ENCODE data around the gene JAG1. TPM values are rescaled to one million over a fixed set of nuclear protein-coding genes. Genes with fewer than 3 reads are reported as not detected.
"Not testable (repeated sequence)": the region's sequence is repeated elsewhere in the genome, so short reads cannot be mapped to it uniquely, and the experiment has no call there.

JAG1 gene
- polyA plus RNA-seq, 3 donors, result 167 to 235 (median 210) TPM

DNA sequence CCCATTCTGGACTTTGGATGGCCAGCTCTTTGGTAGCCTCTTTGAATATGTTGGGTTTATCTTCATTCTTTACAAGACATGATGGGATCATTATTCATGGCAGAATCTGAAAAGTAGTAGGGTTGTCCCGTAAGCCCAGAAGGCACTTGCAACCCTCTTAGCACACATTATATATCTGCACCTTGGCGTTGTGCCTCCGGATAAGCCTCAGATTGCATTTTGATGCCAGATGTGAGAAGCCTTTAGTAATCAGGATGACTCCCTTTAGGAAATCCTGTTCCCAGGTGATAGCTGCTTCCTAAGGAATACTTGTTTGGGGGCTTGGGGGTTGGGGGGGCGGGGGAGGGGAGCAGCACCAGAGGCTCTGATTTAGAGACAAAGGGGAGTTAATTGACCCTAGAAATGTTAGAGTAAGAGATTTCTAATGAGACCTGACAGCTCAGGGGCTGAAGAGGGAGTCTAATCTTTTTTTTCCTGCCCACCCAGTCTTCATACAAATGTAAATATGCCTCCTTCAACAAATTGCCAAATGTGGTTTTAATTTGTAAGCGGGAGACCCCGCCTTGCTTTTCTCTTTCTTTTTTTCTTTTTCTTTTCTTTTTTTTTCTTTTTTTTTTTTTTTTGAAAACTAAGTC, 55.1 kb downstream of the JAG1 start:
- no peak for DNase-seq

DNA sequence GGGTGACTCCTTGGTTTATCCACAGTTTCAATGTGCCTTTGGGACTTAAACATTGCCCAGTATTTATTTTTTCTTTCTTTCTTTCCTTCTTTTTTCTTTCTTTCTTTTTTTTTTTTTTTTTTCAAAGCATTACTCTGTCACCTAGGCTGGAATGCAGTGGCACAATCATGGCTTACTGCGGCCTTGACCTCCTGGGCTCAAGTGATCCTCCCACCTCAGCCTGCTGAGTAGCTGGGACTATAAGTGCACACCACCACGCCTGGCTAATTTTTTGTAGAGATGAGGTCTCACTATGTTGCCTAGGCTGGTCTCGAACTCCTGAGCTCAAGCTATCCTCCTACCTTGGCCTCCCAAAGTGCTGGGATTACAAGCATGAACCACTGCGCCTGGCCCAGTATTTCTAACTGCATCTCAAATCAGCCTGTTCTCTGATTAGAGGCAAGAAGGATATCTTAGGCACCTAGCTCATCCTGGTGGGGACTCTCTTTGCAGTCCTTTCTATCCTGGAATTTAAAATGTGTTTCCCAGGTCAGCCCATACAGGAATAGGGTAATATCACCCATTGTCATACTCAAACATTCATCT, 56.2 kb downstream of the JAG1 start:
- not testable (repeated sequence) for DNase-seq

DNA sequence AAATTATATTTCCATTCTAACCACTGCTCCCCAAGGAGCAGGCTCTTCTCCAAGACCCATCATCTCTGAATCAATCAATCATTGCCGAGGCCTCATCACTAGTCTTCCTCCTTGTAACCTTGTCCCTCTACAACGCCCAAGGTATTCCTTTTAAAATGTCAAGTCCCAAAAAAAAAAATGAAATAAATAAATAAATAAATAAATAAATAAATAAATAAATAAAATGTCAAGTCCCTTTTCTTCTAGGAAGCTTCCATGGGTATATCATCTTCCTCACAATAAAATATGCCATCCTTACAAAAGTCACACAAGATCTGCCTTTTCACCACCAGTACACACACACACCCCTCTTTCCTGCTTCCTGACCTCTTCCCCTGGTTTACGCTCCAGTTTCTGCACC, 57.6 kb downstream of the JAG1 start:
- no peak for DNase-seq

DNA sequence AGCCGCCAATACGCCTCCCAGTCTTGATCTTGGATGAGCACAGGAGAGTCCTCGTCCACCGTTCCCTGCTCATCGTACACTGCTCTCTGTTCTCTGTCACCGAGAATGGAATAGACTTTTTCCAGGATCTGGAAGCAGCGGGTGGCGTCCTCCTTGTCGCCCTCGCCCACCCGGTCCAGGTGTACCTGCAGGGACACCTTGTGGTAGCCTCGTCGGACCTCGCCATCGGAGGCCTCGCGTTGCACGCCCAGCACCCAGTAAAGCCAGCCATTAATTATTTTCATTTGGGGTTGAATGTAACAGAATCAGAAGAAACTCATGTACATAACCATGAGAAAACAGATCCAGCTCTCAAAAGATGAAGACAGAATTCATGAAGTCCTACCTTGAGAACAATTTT, 59.9 kb downstream of the JAG1 start:
- no peak for DNase-seq

DNA sequence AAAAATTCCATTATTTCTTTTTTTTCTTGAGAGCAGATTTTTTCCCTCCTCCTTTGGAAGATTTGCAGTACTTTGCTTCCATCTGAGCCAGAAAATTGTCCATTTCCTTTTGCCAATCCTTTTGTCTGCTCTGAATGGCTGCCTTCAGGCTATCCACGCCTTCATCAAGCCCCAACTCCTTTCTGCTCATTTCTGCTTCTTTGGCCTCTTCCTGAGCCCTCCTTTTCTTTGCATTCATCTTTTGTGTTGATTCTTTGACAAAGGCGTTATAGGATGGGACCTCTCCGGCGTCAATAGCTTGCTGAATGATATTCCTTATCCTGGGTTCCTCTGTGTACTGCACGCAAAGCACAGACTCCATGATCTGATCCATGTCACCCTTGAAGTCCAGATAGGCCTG, 60.4 kb downstream of the JAG1 start:
- not testable (repeated sequence) for DNase-seq

DNA sequence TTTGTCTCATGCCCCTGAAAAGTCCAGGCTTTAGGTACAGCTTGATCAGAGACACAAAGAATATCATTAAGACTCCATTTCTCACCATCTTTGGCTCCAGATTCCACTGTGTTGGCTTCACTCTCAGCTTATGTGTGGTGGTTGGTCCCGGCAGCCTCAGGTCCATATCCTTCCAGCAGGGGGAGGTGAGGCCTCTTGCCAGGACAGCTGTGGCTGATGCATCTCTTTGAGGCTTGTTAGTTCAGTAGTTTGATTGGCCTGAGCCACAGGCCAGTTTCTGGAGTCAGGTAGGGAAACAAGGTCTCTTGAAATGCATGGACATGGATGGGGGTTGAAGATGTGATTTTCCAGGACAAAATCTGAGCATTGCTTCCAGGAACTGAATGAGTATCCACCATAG, 62.4 kb downstream of the JAG1 start:
- DNase-seq, result no peak

DNA sequence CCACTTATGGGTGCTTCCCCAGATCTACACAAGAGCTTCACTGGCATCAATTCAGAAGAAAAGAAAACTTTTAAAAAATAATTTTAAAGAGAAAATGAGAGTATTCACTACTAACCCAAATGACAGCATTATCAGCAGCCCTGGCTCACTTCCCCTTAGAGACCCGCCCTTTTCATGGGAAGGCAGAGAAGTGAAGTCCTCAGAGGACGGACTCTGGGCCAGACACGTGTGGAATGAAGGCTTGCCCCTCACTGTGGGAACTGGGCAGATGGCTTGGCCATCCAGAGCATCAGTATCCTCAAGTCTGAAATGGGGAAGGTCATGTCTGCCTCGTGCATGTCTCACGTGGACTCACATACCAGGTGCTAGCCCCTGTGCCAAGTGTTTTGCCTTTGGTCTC, 63.5 kb downstream of the JAG1 start:
- DNase-seq, result no peak

DNA sequence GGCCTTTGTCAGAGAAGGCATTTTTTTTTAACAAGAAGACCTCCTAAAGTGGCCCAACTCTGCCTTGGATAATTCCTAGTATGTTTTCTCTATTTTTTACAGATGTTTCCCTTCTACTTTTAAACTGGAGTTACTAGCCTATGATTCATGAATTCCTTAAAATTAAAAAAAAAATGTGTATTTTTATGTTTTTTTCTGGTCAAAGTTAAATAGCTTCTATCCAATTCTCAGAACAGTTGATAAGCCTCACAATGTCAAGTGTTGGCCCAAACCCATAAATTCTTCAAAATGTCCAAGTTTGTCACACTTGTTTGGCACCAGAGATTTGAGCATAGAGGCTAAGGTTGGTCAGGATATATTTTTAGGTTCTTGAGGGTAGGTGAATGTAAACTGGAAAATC, 64.0 kb downstream of the JAG1 start:
- no peak for DNase-seq

DNA sequence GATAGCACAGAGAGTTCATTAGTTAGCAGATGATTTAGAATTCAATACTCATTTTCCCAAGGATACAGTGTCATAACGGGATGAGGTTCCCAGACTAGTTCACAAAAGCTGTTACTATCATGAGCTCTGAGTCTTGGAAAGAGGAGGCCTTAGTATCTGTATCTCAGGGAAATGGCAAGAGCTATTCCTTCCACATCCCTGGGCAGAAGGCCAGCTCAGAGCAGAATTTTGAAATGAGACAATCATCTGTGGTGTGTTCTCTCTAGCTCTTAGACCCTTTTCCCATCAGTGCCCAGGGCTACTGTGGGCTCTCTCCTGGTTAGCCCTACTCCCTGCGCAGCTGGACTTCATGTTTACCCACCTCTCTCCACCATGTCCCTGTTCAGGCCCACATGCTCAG, 64.5 kb downstream of the JAG1 start:
- DNase-seq, result no peak

DNA sequence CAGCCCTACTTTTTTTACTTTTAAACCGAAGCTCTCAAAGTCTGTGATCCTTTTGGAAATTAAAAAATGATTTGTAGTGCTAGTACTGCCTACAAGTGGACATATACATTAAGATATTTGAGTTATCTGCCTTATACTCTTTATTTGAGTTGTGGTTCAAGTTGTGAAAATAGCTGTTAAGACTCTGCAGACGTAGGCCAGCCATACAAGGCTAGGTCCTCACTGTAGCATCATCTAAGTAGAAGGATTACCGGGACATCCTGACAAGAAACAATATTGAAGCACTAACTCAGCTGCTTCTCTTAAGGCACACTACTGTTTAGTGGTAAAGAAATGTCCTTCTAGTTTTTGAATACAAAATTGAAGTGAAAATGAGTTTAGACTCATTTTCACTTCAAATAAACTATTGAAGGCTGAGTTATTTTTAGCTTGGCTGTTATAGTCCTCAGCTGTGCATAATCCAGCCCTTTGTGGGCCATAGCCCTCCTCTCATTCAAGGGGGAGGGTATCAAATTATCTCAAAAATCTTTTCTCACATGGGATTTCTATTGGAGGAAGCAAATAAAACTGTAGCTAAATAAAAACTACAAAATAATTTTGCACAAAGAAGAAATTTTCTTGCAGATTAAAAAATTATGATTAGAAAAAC, 68.1 kb downstream of the JAG1 start:
- no peak for DNase-seq

DNA sequence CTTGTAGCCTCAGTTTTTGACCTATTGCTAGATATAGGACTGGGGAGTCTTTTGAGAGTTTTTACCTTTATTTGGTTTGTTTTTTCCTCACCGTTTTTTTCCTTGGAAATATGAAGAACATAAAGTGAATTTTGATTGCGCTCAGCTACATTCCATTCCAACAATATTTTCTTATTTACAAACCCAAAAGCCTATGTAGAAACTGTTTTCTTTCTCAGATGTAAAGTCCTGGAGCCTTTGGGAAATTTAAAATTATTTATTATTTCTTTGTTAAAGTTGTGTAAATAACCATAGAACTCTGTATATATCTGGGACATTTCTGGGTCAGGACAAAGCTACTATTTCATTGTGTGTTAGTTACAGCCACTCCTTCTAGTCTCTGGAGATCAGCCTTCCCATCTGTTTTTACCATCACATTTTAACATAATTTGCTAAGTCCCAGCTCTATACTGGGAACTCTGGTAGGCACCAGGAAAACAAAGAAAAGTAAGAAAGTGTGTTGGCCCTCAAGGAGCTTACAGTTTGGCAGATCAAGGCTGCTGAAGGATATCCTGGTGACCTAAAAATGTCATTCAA, 68.8 kb downstream of the JAG1 start:
- DNase-seq, result no peak

DNA sequence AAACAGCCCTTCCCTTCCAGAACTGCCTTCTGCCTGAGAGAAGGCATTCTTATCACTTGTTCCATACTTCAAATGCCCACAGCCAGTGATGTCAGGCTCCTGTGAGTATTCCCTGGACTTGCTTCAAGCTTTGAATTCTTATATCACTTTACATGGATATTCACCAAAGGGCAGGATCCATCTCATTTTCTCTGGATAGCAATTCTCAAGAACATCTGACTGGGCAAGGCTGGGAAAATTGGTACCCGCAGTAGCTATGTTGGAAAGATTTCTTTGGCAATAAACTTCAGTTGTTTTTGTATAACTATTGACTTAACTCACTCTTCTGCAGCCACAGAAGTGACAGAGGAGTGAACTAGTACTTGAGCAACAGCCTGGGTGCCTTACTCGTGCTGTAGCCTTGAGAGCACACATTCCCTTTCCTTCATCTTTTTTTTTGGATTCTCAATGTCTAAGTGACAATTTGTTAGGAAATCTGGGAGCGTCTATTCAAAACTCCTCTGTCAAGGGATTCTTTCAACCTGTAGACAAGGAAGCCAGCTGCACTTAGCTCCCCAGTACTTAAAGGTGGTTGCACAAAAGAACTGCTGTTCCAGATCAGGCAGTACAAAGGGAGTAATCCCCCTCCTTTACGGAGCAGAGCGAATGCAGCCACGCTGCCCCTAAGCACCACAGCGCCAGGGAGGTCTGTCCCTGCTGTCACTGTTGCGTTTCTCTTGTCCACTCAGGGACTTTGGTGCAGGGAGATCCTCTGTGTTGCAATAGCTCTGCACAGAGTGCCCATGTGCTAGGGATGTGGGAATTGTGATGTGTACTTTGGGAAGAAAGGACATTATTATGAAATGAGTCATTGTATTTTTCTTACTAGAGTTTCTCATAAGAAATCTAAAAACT, 69.6 kb downstream of the JAG1 start:
- DNase-seq, result no peak

DNA sequence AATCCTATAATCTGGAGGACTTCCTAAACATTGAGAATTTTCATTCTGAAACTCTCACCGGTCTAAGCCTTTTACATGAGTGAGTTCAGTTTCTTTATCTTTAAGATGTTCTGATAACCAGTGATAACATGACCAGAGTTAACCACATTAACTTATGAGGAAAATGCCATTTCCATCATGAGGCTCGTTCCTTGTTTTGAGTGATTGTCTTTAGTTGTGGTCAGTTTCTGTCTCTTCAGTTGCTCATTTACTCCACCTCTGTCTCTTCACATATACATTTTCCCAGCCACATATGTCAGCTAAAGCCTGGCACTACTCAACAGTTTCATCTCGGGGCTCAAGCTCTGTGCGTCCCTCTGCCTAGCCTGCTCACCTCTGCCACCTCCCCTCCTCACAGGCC, 70.4 kb downstream of the JAG1 start:
- DNase-seq, result no peak

DNA sequence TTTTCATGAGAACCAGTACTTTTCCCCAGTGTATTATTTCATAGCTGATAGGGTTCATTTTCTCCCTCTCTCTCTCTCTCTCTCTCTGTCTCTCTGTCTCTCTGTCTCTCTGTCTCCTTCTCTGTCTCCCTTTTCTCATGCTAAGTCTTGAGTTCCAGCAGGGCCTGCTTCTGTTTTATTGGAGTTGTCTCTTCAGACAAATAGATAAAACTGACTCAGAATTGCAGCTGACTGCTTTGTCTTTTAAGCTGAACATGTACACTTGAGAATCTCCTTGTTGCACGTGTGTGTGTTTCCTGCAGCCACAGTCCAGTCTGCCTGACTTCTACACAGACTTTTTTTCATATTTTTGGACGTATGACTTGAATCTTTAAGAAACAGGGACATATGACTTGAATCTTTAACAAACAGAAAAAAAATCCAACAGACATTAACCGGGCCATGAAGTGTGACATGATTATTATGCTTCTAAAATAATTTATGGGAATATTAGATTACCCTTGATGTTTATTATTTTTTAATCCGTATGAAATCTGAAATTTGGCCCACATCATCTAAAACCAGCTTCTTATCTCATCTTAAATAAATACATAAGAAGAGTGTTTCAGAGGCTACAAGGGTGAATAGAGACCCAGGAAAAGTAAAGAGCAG, 71.5 kb downstream of the JAG1 start:
- DNase-seq, result no peak

DNA sequence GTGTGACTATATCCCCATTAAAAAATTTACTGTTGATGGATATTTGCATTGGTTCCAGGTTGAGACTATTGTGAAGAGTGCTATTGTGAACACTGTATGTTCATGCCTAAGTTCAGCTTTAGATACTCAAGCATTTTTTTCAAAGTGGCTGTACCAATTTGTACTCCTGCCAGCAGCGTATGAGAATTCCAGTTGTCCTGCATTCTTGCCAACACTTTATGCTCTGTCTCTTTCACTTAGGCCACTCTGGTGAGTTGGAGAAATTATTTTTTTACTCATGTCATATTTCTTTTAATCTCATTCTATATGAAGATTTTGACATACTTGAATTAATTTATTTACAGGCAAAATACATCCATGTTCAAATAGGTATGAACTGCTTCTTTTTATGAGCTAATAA, 76.2 kb downstream of the JAG1 start:
- DNase-seq, result no peak

DNA sequence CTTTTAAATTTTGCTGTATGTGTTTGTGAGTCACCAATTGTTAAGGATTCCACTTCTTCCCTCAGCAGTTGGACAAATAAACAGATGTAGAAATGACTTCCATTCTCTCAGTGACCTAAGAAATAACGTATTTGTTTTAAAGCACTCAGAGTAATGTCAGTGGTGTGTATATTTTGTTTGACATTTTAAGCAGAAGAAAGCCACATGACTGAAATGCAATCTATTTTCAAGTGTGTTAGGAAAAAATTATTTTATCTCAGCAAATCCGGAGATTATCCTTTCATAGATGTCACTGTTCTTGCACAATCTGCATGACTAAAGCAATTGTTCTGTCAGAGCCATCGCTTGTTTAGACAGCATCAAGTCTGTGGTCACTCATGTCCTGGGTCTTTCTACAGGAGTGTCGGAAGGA, 77.1 kb downstream of the JAG1 start:
- no peak for DNase-seq

DNA sequence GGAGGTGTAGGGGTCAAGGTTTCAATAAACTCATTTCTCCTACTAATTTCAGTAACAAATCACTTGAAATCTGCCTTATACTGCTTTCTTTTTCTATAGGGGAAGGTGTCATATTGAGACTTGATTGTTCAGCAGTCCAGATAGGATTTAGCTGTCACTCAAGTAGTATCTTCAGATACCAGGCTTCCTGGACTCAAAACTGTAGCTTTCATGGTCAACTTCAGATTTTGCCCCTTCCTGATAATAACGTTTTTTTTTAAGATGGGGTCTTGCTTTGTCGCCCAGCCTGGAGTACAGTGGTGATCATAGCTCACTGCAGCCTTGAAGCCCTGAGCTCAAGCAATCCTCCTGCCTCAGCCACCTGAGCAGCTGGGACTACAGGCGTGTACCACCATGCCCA, 77.8 kb downstream of the JAG1 start:
- no peak for DNase-seq

DNA sequence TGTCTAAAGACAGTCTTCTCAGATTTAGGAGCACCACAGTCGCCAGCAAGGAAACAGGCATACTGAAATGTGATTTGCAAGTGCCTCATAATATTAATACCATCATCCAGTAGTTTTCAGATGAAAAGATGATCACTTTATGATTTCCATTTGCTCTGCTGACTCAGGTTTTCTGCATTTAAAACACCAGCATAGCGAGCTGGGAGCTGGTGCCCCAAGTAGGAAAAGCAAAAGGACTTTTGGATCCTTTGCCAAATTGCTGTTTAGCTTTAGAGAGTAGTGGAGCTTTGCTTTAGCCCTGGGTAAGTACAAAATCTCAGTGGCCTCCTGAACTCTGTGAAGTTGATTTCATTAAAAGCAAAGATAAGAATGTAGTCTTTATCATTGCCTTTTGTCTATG, 78.5 kb downstream of the JAG1 start:
- no peak for DNase-seq

DNA sequence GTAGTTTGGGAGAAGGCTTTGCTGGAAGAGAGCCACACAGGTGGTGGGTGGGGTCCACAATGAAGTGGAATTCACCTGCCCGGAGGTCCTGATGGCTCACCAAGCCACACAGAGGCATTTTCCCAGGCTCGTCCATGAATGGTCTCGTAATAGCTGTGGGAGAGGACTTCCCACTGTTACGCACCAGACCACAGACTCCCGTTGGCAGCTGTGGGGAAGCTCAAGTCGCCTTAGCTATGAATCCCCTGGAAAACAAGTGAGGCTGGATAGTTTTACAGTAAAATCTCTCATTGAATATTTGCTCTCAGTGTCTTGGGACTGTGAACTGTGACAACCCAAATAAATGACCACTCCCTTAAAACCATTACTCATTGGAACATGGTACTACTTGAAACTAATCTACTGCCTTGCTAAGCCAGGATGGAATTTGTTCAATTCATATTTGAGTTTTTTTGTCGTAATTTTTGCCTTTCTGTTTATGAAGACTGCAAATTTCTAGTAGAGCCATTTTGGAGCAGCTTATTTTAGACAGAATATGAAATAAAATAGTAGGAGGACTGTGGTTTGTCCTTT, 79.4 kb downstream of the JAG1 start:
- DNase-seq, result no peak

DNA sequence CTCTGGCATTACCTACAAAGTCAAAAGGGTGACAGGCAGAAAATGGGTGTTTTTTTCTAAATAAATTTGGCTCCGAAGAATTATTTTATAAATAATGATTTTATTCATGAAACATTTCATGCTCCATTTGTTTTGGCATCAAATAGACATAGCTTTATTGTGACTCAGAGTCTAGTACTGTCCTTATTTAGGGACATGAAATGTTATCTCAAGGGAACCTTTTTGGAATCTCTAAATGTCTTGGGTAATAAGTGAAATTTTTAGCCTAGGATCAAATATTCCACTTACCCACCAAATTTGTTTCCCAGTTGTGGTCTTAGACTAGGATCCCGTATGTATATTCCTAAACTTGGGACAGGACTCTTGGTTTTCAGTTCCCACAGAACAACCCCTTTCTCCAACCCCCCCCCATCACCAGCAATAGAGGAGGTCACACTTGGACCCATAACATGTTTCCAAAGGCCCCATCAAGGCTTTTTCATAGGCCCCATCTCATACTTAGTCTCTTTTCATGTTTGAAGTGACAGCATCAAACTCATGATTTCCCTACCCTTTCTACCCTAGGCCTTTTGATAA, 81.8 kb downstream of the JAG1 start:
- no peak for DNase-seq
